GM12874 (cell line): ENCODE data around the gene ARHGAP12.

ENCODE experiments used
- TF ChIP-seq, protein P1 (sequence below): IDR thresholded peaks from 2 replicates; pipeline ENCODE4 v1.5.1; 2011; ENCODE audit warnings: low read depth, mild to moderate bottlenecking, control low read depth, low read length, moderate library complexity; ENCODE audit not compliant: insufficient read depth

ARHGAP12 gene

DNA sequence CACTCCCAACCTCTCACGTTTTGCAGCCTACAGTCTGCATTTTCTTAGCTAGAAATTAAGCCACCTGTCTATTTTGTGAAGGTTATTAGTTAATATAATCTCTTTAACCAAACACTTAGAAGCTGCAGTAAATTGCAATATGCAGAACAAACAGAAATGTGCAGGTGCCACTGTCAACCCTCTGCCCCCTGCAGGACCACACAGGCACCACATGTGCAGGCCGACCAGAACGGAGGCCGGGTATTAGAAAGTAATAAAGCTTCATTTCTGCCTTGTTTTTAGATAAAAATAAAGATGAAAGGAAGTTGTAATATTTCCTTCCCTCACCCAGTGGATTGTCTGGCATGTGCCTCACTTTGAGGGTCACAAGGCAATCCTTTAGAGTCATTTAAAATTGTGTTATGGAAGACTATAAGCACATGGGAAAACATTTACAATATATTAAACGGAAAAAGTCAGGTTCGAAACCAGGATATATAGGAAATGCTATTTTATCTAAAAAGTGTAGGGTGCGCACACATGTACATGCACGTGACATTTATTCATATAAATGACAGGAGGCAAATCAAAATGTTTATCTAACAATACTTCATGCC is 158.2 kb downstream of the ARHGAP12 start:
- TF ChIP-seq, protein P1, sequence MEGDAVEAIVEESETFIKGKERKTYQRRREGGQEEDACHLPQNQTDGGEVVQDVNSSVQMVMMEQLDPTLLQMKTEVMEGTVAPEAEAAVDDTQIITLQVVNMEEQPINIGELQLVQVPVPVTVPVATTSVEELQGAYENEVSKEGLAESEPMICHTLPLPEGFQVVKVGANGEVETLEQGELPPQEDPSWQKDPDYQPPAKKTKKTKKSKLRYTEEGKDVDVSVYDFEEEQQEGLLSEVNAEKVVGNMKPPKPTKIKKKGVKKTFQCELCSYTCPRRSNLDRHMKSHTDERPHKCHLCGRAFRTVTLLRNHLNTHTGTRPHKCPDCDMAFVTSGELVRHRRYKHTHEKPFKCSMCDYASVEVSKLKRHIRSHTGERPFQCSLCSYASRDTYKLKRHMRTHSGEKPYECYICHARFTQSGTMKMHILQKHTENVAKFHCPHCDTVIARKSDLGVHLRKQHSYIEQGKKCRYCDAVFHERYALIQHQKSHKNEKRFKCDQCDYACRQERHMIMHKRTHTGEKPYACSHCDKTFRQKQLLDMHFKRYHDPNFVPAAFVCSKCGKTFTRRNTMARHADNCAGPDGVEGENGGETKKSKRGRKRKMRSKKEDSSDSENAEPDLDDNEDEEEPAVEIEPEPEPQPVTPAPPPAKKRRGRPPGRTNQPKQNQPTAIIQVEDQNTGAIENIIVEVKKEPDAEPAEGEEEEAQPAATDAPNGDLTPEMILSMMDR: peak; percentile 81

DNA sequence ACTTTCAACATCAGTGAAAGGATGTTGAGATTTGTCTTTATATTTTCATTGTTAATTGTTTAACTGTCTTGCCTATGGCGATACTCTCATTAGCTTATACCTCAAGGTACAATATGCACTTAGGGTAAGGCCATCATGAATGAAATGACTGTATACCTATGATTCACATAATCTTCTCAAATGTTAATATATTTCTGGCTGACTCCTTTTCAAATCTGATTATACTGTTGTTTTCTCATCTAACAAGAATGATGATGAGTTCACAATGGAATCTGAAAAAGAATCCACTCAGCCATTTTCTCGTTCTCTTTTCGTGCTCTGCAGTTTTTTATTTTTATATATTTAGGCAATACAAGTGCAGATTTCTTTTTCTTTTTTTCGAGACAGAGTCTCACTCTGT is 159.1 kb downstream of the ARHGAP12 start:
- TF ChIP-seq, protein P1: no peak

DNA sequence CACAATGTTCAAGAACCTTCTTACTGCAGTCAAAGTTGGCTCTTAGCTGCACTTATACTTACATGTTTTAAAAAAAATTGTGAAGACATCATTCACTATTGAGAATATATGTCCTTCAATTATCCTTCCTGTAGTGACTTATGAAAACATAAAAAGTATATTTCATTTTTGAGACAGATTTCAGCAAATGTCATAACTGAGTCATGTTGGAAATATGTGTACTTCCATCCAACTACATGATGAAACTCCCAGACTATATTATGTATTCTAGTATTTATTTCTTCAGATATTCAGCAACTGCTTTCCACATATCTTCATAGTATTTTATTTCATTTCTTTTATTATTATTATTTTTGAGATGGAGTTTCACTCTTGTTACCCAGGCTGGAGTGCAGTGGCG is 160.2 kb downstream of the ARHGAP12 start:
- TF ChIP-seq, protein P1: no peak

DNA sequence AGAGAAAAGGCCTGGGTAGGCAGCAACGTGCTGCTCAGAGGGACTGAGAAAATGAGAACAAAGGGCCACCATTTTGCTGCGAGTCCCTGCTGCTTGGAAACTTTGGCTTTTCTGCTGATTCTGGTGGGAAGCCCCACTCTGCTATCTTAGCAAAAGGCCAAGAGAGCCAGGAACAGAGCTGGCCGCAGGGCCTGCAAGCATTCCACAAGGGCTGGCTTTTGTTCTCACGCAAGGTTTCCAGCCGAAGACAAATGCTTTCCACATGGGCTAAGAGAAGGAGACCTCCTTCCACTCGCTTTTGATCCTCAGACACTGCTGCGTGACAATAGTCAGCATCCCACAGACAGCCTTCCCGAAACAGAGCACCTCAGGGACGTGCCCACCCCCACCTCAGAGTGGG is 163.1 kb downstream of the ARHGAP12 start:
- TF ChIP-seq, protein P1: no peak

DNA sequence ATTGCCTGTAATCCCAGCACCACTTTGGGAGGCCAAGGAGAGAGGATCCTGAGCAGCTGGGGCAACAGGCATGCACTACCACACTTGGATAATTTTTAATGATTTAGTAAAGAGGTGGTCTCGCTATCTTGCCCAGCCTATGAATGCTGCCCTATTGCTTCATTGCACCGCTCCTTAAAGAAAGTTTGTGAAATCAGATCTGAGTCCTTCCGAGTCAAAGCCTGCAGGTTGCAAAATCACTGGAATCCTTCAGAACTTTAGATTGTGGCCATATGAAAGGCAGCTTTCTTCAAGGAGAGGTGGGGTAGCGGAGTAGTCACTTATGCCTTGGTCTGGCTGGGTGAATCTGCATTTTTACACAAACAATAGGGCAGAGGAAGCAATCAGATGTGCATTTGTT is 166.3 kb downstream of the ARHGAP12 start:
- TF ChIP-seq, protein P1: no peak

DNA sequence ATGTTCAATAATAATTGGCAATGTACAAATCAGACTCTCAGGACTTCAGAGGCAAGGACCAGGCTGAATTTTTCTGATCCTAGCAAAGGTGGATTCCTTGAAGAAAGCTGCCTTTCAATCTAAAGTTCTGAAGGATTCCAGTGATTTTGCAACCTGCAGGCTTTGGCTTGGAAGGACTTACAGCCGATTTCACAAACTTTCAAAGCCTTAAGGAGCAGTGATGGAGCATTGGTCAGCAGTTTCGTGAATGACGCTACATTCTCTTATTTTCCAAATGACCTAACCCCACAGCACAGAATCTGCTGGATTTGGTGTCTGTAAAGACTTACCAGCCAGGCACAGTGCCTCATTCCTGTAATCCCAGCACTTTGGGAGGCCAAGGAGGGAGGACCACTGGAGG is 167.5 kb downstream of the ARHGAP12 start:
- TF ChIP-seq, protein P1: no peak

DNA sequence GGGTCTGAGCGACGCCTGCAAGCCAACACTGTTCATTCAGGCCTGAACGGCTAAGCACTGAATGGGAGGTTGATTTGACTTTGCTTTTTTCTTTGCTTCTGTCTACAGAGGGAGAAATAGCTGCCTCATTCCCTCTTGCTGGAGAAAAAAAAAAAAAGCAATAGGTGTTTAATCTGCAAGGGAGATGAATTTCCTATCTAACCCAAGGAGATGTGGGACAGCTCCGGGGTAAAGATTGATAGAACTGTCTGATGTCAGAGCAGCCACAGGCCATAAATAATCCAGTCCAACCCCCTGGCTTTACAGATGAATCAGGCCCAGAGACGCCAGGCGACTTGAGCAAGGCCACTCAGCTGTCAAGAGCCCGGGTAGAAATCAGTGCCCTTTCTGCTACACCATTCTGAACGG is 168.0 kb downstream of the ARHGAP12 start:
- TF ChIP-seq, protein P1: no peak
